Erythroblast (primary cell): ENCODE data around the gene PDE8B.

Experiments
- GATA1 ChIP-seq: IDR thresholded peaks from 2 replicates; pipeline ENCODE4 v1.6.1; 2011; ENCODE audit warnings: low read depth, mild to moderate bottlenecking, control low read depth, low read length, moderate library complexity
- POLR2A ChIP-seq: IDR thresholded peaks from 2 replicates; pipeline ENCODE4 v1.6.1; 2011; ENCODE audit warnings: mild to moderate bottlenecking, low read length

DNA sequence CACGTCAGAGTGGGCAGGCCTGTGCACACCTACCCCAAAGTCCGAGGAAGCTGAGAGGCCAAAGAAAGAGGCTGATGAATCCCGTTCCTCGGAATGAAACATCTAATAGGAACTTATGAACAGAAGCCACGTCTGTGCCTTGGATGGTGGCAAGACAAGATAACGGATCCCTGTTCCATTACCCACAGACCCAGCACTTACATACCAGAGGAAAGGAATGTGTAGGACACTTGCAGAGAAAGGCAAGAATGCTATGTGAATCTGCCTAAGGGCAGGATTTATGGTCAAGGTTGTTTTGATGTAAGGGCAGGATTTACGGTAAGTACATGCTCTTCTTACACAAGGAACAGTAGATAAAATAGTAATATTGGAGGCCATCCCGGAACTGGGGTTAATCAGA is 188.4 kb downstream of the PDE8B start:
- TF ChIP-seq POLR2A (no peak), GATA1 (no peak)
